Caco-2 (cell line): ENCODE measurements around the gene SCFD1. TPM values are rescaled to one million over a fixed set of nuclear protein-coding genes. Genes with fewer than 3 reads are reported as not detected.
"Not testable (repeated sequence)": the region's sequence is repeated elsewhere in the genome, so short reads cannot be mapped to it uniquely, and the experiment has no call there.

Source experiments
- BruUV-seq: library from RNA; stranded (reverse); fragments of 400-500 nt; replicated peaks from 2 replicates; lab custom pipeline; 2021; lab: Mats Ljungman, UMichigan
- CTCF ChIA-PET: fragments of 300-600 bp; sonication (Branson Sonifier 250); formaldehyde crosslinking; loops from one replicate; lab custom pipeline; 2022; ENCODE audit warnings: antibody characterized with exemption; lab: Charles Lee
- POLR2A ChIA-PET: fragments of 300-600 bp; sonication (Branson Sonifier 250); formaldehyde crosslinking; loops from one replicate; lab custom pipeline; 2022; ENCODE audit warnings: antibody characterized with exemption; lab: Charles Lee
- DNase-seq, 2 experiments: peaks; one replicate each; pipeline versions ENCODE4 v3.0.0 to v3.0.0-alpha.2; 2020 to 2022
- H3K27me3 ChIP-seq: replicated peaks from 2 replicates; pipeline ENCODE4 v1.6.0; 2011; ENCODE audit warnings: low read length; ENCODE audit not compliant: control insufficient read depth, insufficient read depth
- H3K36me3 ChIP-seq: 2 replicates; pipeline ENCODE4 v1.5.1; 2011; ENCODE audit warnings: low read length; ENCODE audit not compliant: control insufficient read depth, insufficient read depth
- H3K4me1 ChIP-seq: fragments of 250-450 bp; sonication (Bioruptor Pico); 2 replicates; pipeline ENCODE4 v1.5.1; 2020; ENCODE audit warnings: mild to moderate bottlenecking
- H3K4me3 ChIP-seq: 2 replicates; pipeline ENCODE4 v1.5.1; 2011; ENCODE audit warnings: low read depth, mild to moderate bottlenecking, control low read depth, low read length
- H3K9me3 ChIP-seq: fragments of 250-450 bp; sonication (Bioruptor Pico); 2 replicates; pipeline ENCODE4 v1.5.1; 2020; ENCODE audit warnings: mild to moderate bottlenecking, moderate library complexity
- H3K27ac Mint-ChIP-seq: one replicate; pipeline ENCODE4 v1.8.0; 2022; ENCODE audit warnings: mixed read lengths; ENCODE audit not compliant: unreplicated experiment
- H3K27me3 Mint-ChIP-seq: one replicate; pipeline ENCODE4 v1.8.0; 2022; ENCODE audit warnings: mixed read lengths; ENCODE audit not compliant: insufficient read depth, unreplicated experiment
- H3K36me3 Mint-ChIP-seq: one replicate; pipeline ENCODE4 v1.8.0; 2022; ENCODE audit warnings: mild to moderate bottlenecking, mixed read lengths; ENCODE audit not compliant: insufficient read depth, unreplicated experiment
- H3K4me1 Mint-ChIP-seq: one replicate; pipeline ENCODE4 v1.8.0; 2022; ENCODE audit warnings: low read depth, mixed read lengths; ENCODE audit not compliant: unreplicated experiment
- H3K4me3 Mint-ChIP-seq: one replicate; pipeline ENCODE4 v1.8.0; 2022; ENCODE audit warnings: mild to moderate bottlenecking, moderate library complexity, mixed read lengths; ENCODE audit not compliant: unreplicated experiment
- H3K9me3 Mint-ChIP-seq: one replicate; pipeline ENCODE4 v1.8.0; 2022; ENCODE audit warnings: mixed read lengths; ENCODE audit not compliant: unreplicated experiment
- CTCF ChIP-seq, 2 experiments: fragments of 200-600 bp in 1 of 2; IDR thresholded peaks; 1 replicate in 1 of 2; 2 replicates in 1 of 2; pipeline versions ENCODE4 v1.5.1 to v1.8.0; 2011 to 2022; ENCODE audit warnings: antibody characterized with exemption in 1 of 2, control low read depth in 1 of 2, inconsistent platforms in 1 of 2, low read depth in 1 of 2, low read length in 1 of 2, mild to moderate bottlenecking in 1 of 2, moderate library complexity in 1 of 2; ENCODE audit not compliant: insufficient read depth in 1 of 2, severe bottlenecking in 1 of 2, unreplicated experiment in 1 of 2
- intact Hi-C: fragments of 100-400 bp; cut with micrococcal nuclease; formaldehyde crosslinking; loops from one replicate; pipeline ENCODE4 v1.10.0; 2022; ENCODE audit not compliant: unreplicated experiment
- total RNA-seq: library from RNA; stranded (reverse); gene quantifications from 2 replicates; pipeline ENCODE4 v1.2.3, GENCODE V29; 2022

Gene SCFD1
- total RNA-seq, 1 experiment from 2014 or later = 78.1 TPM

- ChIA-PET CTCF (no interaction called here), POLR2A (no interaction called here)
- Mint-ChIP-seq H3K9me3 (no peaks in the 10 kb centered on the region), H3K27me3 (no peaks in the 10 kb centered on the region), H3K27ac (no peak overlapping the region), H3K36me3 (peaks cover 17% of the 10 kb centered on the region), H3K4me3 (no peak overlapping the region), H3K4me1 (no peaks in the 10 kb centered on the region)
- no TSS peak for BruUV-seq
- no peak overlapping the region for H3K4me3 ChIP-seq
- H3K27me3 ChIP-seq = no peaks in the 10 kb centered on the region
- TF ChIP-seq CTCF (IDR thresholded peaks at IDR 0.05; ENCODE audit: insufficient read depth in 1 of 2, low read depth in 1 of 2, low read length in 1 of 2, severe bottlenecking in 1 of 2, unreplicated experiment in 1 of 2) = no peak
- H3K9me3 ChIP-seq = no peaks in the 10 kb centered on the region
- H3K4me1 ChIP-seq = peaks cover 3% of the 10 kb centered on the region; the same call in 1 of the 2 replicates
- no peak for DNase-seq
- intact Hi-C loops = no loop called here
- no peaks in the 10 kb centered on the region for H3K36me3 ChIP-seq
Measured at GRCh38 chr14:30632730-30633129, 10.6 kb downstream of the SCFD1 start.

GRCh38 chr14:30638926-30639325, 16.8 kb downstream of the SCFD1 start:
- H3K4me3 Mint-ChIP-seq = no peak overlapping the region
- H3K9me3 Mint-ChIP-seq = no peaks in the 10 kb centered on the region
- no peak for DNase-seq
- TF ChIP-seq CTCF (IDR thresholded peaks at IDR 0.05; ENCODE audit: insufficient read depth in 1 of 2, low read depth in 1 of 2, low read length in 1 of 2, severe bottlenecking in 1 of 2, unreplicated experiment in 1 of 2) = no peak
- no TSS peak for BruUV-seq
- ChIA-PET CTCF (no interaction called here), POLR2A (no interaction called here)
- Histone ChIP-seq H3K4me3 (no peak overlapping the region), H3K4me1 (peaks cover 20% of the 10 kb centered on the region), H3K27me3 (no peaks in the 10 kb centered on the region), H3K9me3 (no peaks in the 10 kb centered on the region), H3K36me3 (no peaks in the 10 kb centered on the region)
- H3K36me3 Mint-ChIP-seq = peaks cover 21% of the 10 kb centered on the region
- no peak overlapping the region for H3K27ac Mint-ChIP-seq
- no peaks in the 10 kb centered on the region for H3K27me3 Mint-ChIP-seq
- intact Hi-C loops = no loop called here
- peaks cover 6% of the 10 kb centered on the region for H3K4me1 Mint-ChIP-seq

- ChIA-PET POLR2A (no interaction called here), CTCF (no interaction called here)
Measured at GRCh38 chr14:30641207-30641606, 19.1 kb downstream of the SCFD1 start.

GRCh38 chr14:30644462-30644861, 22.3 kb downstream of the SCFD1 start:
- POLR2A ChIA-PET, H3K36me3 ChIP-seq, BruUV-seq, DNase-seq, CTCF ChIA-PET, H3K4me1 Mint-ChIP-seq, H3K9me3 ChIP-seq, H3K9me3 Mint-ChIP-seq, H3K27ac Mint-ChIP-seq, intact Hi-C loops, H3K4me3 ChIP-seq, H3K27me3 ChIP-seq, H3K4me3 Mint-ChIP-seq, H3K27me3 Mint-ChIP-seq: not testable (repeated sequence)
- H3K36me3 Mint-ChIP-seq = peaks cover 45% of the 10 kb centered on the region
- peaks cover 20% of the 10 kb centered on the region for H3K4me1 ChIP-seq

More at GRCh38 chr14:30641207-30641606, 19.1 kb downstream of the SCFD1 start:
- Histone ChIP-seq H3K9me3 (no peaks in the 10 kb centered on the region), H3K4me3 (no peak overlapping the region), H3K27me3 (no peaks in the 10 kb centered on the region), H3K4me1 (peaks cover 20% of the 10 kb centered on the region), H3K36me3 (no peaks in the 10 kb centered on the region)
- no peak for TF ChIP-seq CTCF (IDR thresholded peaks at IDR 0.05; ENCODE audit: insufficient read depth in 1 of 2, low read depth in 1 of 2, low read length in 1 of 2, severe bottlenecking in 1 of 2, unreplicated experiment in 1 of 2)
- Mint-ChIP-seq H3K4me1 (peaks cover 6% of the 10 kb centered on the region), H3K27ac (no peak overlapping the region), H3K4me3 (no peak overlapping the region), H3K36me3 (peaks cover 38% of the 10 kb centered on the region), H3K27me3 (no peaks in the 10 kb centered on the region), H3K9me3 (no peaks in the 10 kb centered on the region)
- no peak for DNase-seq
- intact Hi-C loops = no loop called here
- no TSS peak for BruUV-seq
